Loucy (cell line): Measurements from ENCODE around the gene CACNA1D.

ENCODE experiments used
- H2AFZ ChIP-seq: fragments of 200-600 bp; sonication (generic); 2 replicates; pipeline ENCODE4 v1.6.0; 2016; ENCODE audit warnings: antibody characterized with exemption, mild to moderate bottlenecking, low read length, moderate library complexity
- H3F3A ChIP-seq: fragments of 200-600 bp; 2 replicates; pipeline ENCODE4 v1.6.0; 2016; ENCODE audit warnings: antibody characterized with exemption, low read depth, mild to moderate bottlenecking
- H3K27me3 ChIP-seq: fragments of 200-600 bp; sonication (generic); 2 replicates; pipeline ENCODE4 v1.6.1; 2014; ENCODE audit warnings: low read length, mild to moderate bottlenecking; ENCODE audit not compliant: insufficient read depth, poor library complexity, severe bottlenecking
- H3K36me3 ChIP-seq: fragments of 200-600 bp; sonication (generic); 2 replicates; pipeline ENCODE4 v1.6.1; 2016; ENCODE audit warnings: low read length; ENCODE audit not compliant: insufficient read depth
- H3K4me1 ChIP-seq: fragments of 200-600 bp; sonication (generic); 2 replicates; pipeline ENCODE4 v1.5.1; 2014; ENCODE audit warnings: low read length, mild to moderate bottlenecking; ENCODE audit not compliant: insufficient read depth, poor library complexity, severe bottlenecking
- H3K4me2 ChIP-seq: fragments of 200-600 bp; sonication (generic); 2 replicates; pipeline ENCODE4 v1.6.0; 2014; ENCODE audit warnings: antibody characterized with exemption, low read length, low read depth, mild to moderate bottlenecking; ENCODE audit not compliant: poor library complexity, severe bottlenecking
- H3K4me3 ChIP-seq: fragments of 200-600 bp; sonication (generic); 2 replicates; pipeline ENCODE4 v1.5.1; 2014; ENCODE audit warnings: low read length, mild to moderate bottlenecking, mixed read lengths; ENCODE audit not compliant: poor library complexity, severe bottlenecking
- H3K79me2 ChIP-seq: fragments of 200-600 bp; sonication (generic); 2 replicates; pipeline ENCODE4 v1.6.1; 2014; ENCODE audit warnings: low read length; ENCODE audit not compliant: insufficient read depth
- H3K9ac ChIP-seq: fragments of 200-600 bp; sonication (generic); 2 replicates; pipeline ENCODE4 v1.6.0; 2014; ENCODE audit warnings: mild to moderate bottlenecking, low read depth, low read length, moderate library complexity; ENCODE audit not compliant: poor library complexity, severe bottlenecking
- H3K9me2 ChIP-seq: fragments of 200-600 bp; sonication (generic); replicated peaks from 2 replicates; pipeline ENCODE4 v1.6.1; 2016; ENCODE audit warnings: low read depth, low read length, mixed read lengths
- H3K9me3 ChIP-seq: fragments of 200-600 bp; sonication (generic); 2 replicates; pipeline ENCODE4 v1.6.1; 2014; ENCODE audit warnings: mild to moderate bottlenecking, antibody characterized with exemption, low read length, low read depth; ENCODE audit not compliant: insufficient read depth
- H4K20me1 ChIP-seq: fragments of 200-600 bp; sonication (generic); 2 replicates; pipeline ENCODE4 v1.6.0; 2014; ENCODE audit warnings: antibody characterized with exemption, low read length, mild to moderate bottlenecking; ENCODE audit not compliant: insufficient read depth, poor library complexity, severe bottlenecking
- CTCF ChIP-seq: fragments of 200-600 bp; sonication (generic); conservative IDR thresholded peaks from 2 replicates; pipeline ENCODE4 v1.5.1; 2014; ENCODE audit warnings: mild to moderate bottlenecking, antibody characterized with exemption, low read length
- EZH2phosphoT487 ChIP-seq: fragments of 200-600 bp; IDR thresholded peaks from 2 replicates; pipeline ENCODE4 v1.6.1; 2018; ENCODE audit warnings: antibody characterized with exemption, mild to moderate bottlenecking, moderate library complexity, borderline replicate concordance

Gene CACNA1D

GRCh38 chr3:53629402-53629723 lies 135.0 kb downstream of the CACNA1D start:
- H3K4me3 ChIP-seq, result no peak overlapping the region
- H3K4me2 ChIP-seq, result no peak overlapping the region
- TF ChIP-seq EZH2phosphoT487 (no peak), CTCF (no peak)
- no peaks in the 10 kb centered on the region for H3K36me3 ChIP-seq
- no peaks in the 10 kb centered on the region for H3F3A ChIP-seq
- H3K79me2 ChIP-seq, result no peaks in the 10 kb centered on the region
- H2AFZ ChIP-seq, result no peak overlapping the region
- no peak overlapping the region for H3K9ac ChIP-seq
- H3K27me3 ChIP-seq, result no peaks in the 10 kb centered on the region
- no peaks in the 10 kb centered on the region for H3K9me3 ChIP-seq
- no peaks in the 10 kb centered on the region for H3K9me2 ChIP-seq
- H3K4me1 ChIP-seq, result no peaks in the 10 kb centered on the region
- no peaks in the 10 kb centered on the region for H4K20me1 ChIP-seq

- no peak overlapping the region for H2AFZ ChIP-seq
- no peaks in the 10 kb centered on the region for H3F3A ChIP-seq
- no peaks in the 10 kb centered on the region for H3K9me3 ChIP-seq
- TF ChIP-seq EZH2phosphoT487, result no peak
- TF ChIP-seq CTCF, result no peak
- H4K20me1 ChIP-seq, result no peaks in the 10 kb centered on the region
- no peak overlapping the region for H3K4me2 ChIP-seq
- no peaks in the 10 kb centered on the region for H3K4me1 ChIP-seq
- H3K9me2 ChIP-seq, result no peaks in the 10 kb centered on the region
- no peak overlapping the region for H3K4me3 ChIP-seq
- no peaks in the 10 kb centered on the region for H3K27me3 ChIP-seq
- H3K36me3 ChIP-seq, result no peaks in the 10 kb centered on the region
- no peaks in the 10 kb centered on the region for H3K79me2 ChIP-seq
- H3K9ac ChIP-seq, result no peak overlapping the region
Measured at GRCh38 chr3:53630547-53630946, 136.1 kb downstream of the CACNA1D start.

- Histone ChIP-seq H3K9me2 (no peaks in the 10 kb centered on the region), H3K9me3 (no peaks in the 10 kb centered on the region), H4K20me1 (no peaks in the 10 kb centered on the region), H3F3A (no peaks in the 10 kb centered on the region), H3K27me3 (no peaks in the 10 kb centered on the region), H3K79me2 (no peaks in the 10 kb centered on the region), H2AFZ (no peak overlapping the region), H3K4me2 (no peak overlapping the region), H3K9ac (no peak overlapping the region), H3K4me3 (no peak overlapping the region), H3K36me3 (no peaks in the 10 kb centered on the region), H3K4me1 (no peaks in the 10 kb centered on the region)
- TF ChIP-seq CTCF (no peak), EZH2phosphoT487 (no peak)
Measured at GRCh38 chr3:53633197-53633787, 138.9 kb downstream of the CACNA1D start.
